Esophagus squamous epithelium (tissue), 4 donors: ENCODE results near the gene APBA2.

ENCODE experiments used
- POLR2A ChIP-seq, 4 donors: fragments of 450-650 bp; IDR thresholded peaks; one replicate each; pipeline ENCODE4 v1.6.1; 2017; ENCODE audit warnings: antibody characterized with exemption in 4 of 4, mild to moderate bottlenecking in 4 of 4, moderate library complexity in 3 of 4
- TF ChIP-seq, protein P1 (sequence below), 6 experiments: fragments of 450-650 bp in 4 of 6; fragments of 200-600 bp in 2 of 6; sonication (generic) in 2 of 6; IDR thresholded peaks; one replicate each; pipeline ENCODE4 v1.5.1; 2016 to 2019; ENCODE audit warnings: antibody characterized with exemption in 6 of 6, mild to moderate bottlenecking in 4 of 6, moderate library complexity in 4 of 6

DNA sequence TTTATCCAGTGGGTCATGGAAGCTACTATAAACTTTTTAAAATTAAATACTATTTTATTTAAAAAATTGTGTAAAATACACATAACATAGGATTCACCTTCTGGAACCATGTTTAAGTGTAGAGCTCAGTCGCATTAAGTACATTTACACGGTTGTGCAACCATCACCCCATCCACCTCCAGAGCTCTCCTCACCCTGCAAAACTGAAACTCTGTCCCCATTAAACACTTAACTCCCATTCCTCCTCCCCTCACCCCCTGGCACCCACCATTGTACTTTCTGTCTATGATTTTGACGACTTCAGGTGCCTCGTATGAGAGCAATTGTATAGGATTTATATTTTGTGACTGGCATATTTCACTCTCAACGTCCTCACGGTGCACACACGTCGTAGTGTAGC is 70.7 kb downstream of the APBA2 start:
- TF ChIP-seq, protein P1, sequence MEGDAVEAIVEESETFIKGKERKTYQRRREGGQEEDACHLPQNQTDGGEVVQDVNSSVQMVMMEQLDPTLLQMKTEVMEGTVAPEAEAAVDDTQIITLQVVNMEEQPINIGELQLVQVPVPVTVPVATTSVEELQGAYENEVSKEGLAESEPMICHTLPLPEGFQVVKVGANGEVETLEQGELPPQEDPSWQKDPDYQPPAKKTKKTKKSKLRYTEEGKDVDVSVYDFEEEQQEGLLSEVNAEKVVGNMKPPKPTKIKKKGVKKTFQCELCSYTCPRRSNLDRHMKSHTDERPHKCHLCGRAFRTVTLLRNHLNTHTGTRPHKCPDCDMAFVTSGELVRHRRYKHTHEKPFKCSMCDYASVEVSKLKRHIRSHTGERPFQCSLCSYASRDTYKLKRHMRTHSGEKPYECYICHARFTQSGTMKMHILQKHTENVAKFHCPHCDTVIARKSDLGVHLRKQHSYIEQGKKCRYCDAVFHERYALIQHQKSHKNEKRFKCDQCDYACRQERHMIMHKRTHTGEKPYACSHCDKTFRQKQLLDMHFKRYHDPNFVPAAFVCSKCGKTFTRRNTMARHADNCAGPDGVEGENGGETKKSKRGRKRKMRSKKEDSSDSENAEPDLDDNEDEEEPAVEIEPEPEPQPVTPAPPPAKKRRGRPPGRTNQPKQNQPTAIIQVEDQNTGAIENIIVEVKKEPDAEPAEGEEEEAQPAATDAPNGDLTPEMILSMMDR (IDR thresholded peaks at IDR 0.05): no peak
- no peak for TF ChIP-seq POLR2A (IDR thresholded peaks at IDR 0.05)
